HG02678 (cell line): Measurements from ENCODE around the gene RUNX2.

ENCODE experiments used
- ATAC-seq: cut with Tn5 transposase; IDR thresholded peaks from one replicate; pipeline ENCODE4 v1.9.1; 2021; ENCODE audit warnings: mild to moderate bottlenecking, moderate library complexity; ENCODE audit not compliant: unreplicated experiment

RUNX2 gene

DNA sequence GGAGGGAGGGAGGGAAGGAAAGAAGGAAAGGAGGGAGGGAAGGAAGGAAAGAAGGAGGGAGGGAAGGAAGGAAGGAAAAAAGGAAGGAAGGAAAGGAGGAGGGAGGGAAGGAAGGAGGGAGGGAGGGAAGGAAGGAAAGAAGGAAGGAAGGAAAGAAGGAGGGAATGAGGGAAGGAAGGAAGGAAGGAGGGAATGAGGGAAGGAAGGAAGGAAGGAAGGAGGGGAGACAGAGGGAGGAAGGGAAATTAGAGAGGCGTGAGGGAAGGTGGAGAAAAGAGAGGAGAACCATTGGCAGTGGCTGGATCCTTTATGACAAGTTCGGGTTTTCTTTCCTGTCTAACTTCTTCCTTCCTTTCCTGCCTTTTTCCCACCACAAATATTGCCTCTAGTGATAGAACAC, 71.9 kb downstream of the RUNX2 start:
- ATAC-seq = no peak

- ATAC-seq = no peak
These were observed 83.8 kb downstream of the RUNX2 start for GRCh38 chr6:45411959-45412358.

- no peak for ATAC-seq
These were observed 87.2 kb downstream of the RUNX2 start for GRCh38 chr6:45415315-45415714.

- ATAC-seq = no peak
These were observed 87.8 kb downstream of the RUNX2 start for GRCh38 chr6:45415788-45416518.

DNA sequence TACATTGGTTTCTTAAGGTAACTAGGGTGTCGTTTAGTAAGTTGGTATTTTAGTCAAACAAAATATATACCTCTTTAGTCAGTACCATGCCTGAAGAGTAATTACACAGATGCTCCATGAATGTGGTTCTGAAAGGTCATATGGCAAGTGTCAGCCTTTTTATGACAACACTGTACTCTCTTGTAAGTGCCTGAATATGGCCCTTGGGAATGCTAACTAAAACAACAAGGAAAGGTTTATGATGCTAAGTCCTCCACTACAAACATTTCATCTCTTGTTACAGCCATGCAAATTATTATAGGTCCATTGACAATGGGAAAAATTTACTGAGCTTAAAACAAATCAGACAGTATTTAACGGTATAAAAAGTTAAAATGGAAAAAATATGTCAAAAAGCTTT, 88.6 kb downstream of the RUNX2 start:
- ATAC-seq = no peak

- no peak for ATAC-seq
These were observed 89.3 kb downstream of the RUNX2 start for GRCh38 chr6:45417436-45417835.

- no peak for ATAC-seq
These were observed 91.5 kb downstream of the RUNX2 start for GRCh38 chr6:45419571-45420082.

- ATAC-seq = no peak
These were observed 92.2 kb downstream of the RUNX2 start for GRCh38 chr6:45420083-45420908.

DNA sequence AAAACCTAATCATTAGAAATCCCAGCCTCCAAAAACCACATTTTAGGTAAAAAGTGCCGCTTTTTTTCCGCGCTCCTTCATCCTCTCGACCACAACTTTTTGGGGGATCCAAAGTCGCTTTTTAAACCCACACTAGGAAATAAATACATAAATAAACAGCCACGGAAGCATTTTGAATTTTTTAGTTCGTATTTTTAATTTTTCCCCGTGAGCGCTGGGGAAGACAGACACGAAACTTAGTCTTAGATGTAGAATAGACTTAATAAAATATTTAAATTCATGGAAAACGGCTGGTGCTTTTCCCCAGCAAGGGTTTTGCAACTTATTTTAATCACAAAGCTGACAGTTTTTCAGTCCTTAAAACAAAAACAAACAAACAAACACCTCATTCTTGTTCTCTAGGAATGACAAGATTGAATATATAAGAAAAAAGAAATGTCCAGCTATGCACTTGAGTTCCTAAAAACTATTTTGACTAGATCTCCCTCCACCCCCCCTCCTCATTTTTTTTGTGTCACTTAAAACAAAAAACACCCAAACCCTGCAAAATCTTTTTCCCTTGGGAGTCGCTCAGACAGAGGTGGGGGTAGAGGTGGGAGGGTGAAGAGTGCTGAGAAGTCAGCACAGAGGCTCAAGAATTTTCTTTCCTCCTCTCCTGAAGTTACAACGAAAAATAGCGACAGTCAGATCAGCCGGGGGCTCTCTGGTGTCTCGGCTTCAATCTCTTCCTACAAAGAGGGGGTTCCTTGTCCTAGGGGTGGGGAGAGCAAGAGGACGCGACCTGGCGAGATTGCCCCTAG, 93.0 kb downstream of the RUNX2 start:
- ATAC-seq = no peak

GRCh38 chr6:45421709-45422502, 93.8 kb downstream of the RUNX2 start:
- ATAC-seq = peak; percentile 38

DNA sequence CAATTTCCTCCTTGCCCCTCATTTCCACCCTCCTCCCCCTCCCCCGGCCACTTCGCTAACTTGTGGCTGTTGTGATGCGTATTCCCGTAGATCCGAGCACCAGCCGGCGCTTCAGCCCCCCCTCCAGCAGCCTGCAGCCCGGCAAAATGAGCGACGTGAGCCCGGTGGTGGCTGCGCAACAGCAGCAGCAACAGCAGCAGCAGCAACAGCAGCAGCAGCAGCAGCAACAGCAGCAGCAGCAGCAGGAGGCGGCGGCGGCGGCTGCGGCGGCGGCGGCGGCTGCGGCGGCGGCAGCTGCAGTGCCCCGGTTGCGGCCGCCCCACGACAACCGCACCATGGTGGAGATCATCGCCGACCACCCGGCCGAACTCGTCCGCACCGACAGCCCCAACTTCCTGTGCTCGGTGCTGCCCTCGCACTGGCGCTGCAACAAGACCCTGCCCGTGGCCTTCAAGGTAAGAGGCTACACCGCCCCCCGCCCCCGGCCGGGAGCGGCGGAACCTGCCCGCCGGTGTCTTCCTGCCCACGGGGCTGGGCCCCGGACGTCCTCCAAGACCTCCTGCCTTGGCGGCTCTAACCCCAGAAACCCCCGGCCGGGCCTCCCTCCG, 94.5 kb downstream of the RUNX2 start:
- no peak for ATAC-seq

- ATAC-seq = no peak
These were observed 95.1 kb downstream of the RUNX2 start for GRCh38 chr6:45423111-45423823.

- ATAC-seq = no peak
These were observed 95.8 kb downstream of the RUNX2 start for GRCh38 chr6:45423824-45424450.

DNA sequence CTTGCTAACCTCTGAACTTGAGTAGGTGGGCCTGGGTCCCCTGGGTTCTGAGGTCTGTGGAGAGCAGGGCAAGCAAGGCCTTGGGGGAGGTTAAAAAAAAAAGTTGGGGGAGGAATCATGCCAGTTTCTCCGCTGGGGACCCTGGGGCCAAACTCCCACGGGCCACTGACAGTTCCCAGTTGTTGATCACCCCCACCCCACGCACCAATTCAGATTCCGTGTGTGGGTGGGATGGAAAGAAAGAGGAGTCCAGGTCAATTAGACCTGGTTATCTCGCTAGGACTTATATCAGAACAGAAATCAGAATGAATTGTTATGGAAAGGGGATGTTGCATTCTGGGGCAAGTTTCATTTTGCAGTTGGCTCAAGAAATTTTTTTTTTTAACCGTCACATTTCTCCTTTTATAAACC, 96.3 kb downstream of the RUNX2 start:
- no peak for ATAC-seq

- no peak for ATAC-seq
These were observed 98.1 kb downstream of the RUNX2 start for GRCh38 chr6:45426251-45426650.

GRCh38 chr6:45427726-45428125, 99.6 kb downstream of the RUNX2 start:
- no peak for ATAC-seq

GRCh38 chr6:45428727-45429126, 100.6 kb downstream of the RUNX2 start:
- no peak for ATAC-seq

DNA sequence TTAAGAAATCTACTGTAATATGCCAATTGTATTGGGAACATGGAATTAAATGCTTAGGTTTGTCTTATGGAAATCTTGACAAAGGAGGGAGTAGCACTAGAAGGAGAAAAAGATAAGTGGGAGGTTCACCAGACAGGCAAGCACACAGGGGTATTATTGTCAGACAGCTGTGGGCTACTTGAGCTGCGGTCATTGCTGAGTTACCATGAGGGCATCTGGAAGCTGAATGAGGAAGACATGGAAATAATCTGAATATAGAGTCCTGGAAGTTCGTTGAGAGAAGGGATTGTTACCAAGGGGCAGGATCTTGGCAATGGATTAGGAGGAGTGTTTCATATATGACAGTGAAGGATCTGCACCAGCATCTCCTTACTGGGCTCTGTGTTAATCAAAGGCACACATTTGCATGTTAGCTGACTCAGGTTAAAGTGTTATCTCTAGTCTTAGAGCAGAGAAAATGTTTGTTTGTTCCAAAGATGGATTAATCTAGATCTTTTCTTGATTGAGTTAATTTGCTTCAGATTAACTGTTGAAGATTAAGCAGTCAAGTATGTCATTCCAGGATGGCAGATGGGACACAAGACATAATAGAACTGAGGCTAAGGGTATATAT, 102.6 kb downstream of the RUNX2 start:
- ATAC-seq = no peak
